Neural cell (in vitro differentiated cells): ENCODE measurements around the gene UBAC2. TPM values are rescaled to one million over a fixed set of nuclear protein-coding genes. Genes with fewer than 3 reads are reported as not detected.

Experiments
- H2AFZ ChIP-seq: fragments of 200-600, 300-800 bp; sonication (generic), shearing (Covaris generic); 2 replicates; pipeline ENCODE4 v1.6.0; 2014; ENCODE audit warnings: low read depth, mild to moderate bottlenecking, antibody characterized with exemption, low read length, moderate library complexity
- H3F3A ChIP-seq: fragments of 200-600 bp; shearing (Covaris generic); 2 replicates; pipeline ENCODE4 v1.6.1; 2016; ENCODE audit warnings: mild to moderate bottlenecking, moderate library complexity, mixed read lengths, antibody characterized with exemption, low read length; ENCODE audit not compliant: insufficient read depth, poor library complexity, severe bottlenecking
- H3K27ac ChIP-seq: fragments of 200-600, 300-800 bp; sonication (generic), shearing (Covaris generic); 2 replicates; pipeline ENCODE4 v1.5.1; 2014; ENCODE audit warnings: mild to moderate bottlenecking, low read length, moderate library complexity
- H3K27me3 ChIP-seq: fragments of 300-800, 200-600 bp; sonication (generic), shearing (Covaris generic); 2 replicates; pipeline ENCODE4 v1.6.0; 2014; ENCODE audit warnings: mild to moderate bottlenecking, low read depth, low read length, moderate library complexity; ENCODE audit not compliant: insufficient read depth
- H3K36me3 ChIP-seq: fragments of 300-800, 200-600 bp; sonication (generic), shearing (Covaris generic); 2 replicates; pipeline ENCODE4 v1.5.1; 2014; ENCODE audit warnings: mild to moderate bottlenecking, antibody characterized with exemption, low read length, moderate library complexity; ENCODE audit not compliant: insufficient read depth
- H3K4me2 ChIP-seq: fragments of 300-800, 200-600 bp; sonication (generic), shearing (Covaris generic); 2 replicates; pipeline ENCODE4 v1.6.0; 2014; ENCODE audit warnings: mild to moderate bottlenecking, low read length
- H3K4me3 ChIP-seq: fragments of 300-800, 200-600 bp; sonication (generic), shearing (Covaris generic); 2 replicates; pipeline ENCODE4 v1.5.1; 2014; ENCODE audit warnings: mild to moderate bottlenecking, low read length, moderate library complexity
- H3K79me2 ChIP-seq: fragments of 200-600 bp; shearing (Covaris generic); replicated peaks from 2 replicates; pipeline ENCODE4 v1.6.0; 2014; ENCODE audit warnings: mild to moderate bottlenecking, low read length, moderate library complexity; ENCODE audit not compliant: insufficient read depth
- H3K9ac ChIP-seq: fragments of 300-800, 200-600 bp; sonication (generic), shearing (Covaris generic); 2 replicates; pipeline ENCODE4 v1.6.1; 2016; ENCODE audit warnings: mild to moderate bottlenecking, low read length, mixed read lengths
- H3K9me2 ChIP-seq: fragments of 200-600 bp; shearing (Covaris generic); 2 replicates; pipeline ENCODE4 v1.6.1; 2016; ENCODE audit warnings: mild to moderate bottlenecking, low read length, mixed read lengths; ENCODE audit not compliant: insufficient read depth
- H3K9me3 ChIP-seq: fragments of 200-600, 300-800 bp; sonication (generic), shearing (Covaris generic); 2 replicates; pipeline ENCODE4 v1.6.1; 2016; ENCODE audit warnings: mild to moderate bottlenecking, mixed run types, low read length, moderate library complexity, mixed read lengths
- H4K20me1 ChIP-seq: fragments of 200-600 bp; shearing (Covaris generic); 2 replicates; pipeline ENCODE4 v1.6.1; 2016; ENCODE audit warnings: mild to moderate bottlenecking, mixed run types; ENCODE audit not compliant: insufficient read depth
- CTCF ChIP-seq: fragments of 450-650 bp; IDR thresholded peaks from 2 replicates; pipeline ENCODE4 v1.5.1; 2014; ENCODE audit warnings: antibody characterized with exemption, mild to moderate bottlenecking, moderate library complexity; ENCODE audit not compliant: poor library complexity, severe bottlenecking
- EP300 ChIP-seq: fragments of 450-650 bp; conservative IDR thresholded peaks from 2 replicates; pipeline ENCODE4 v1.6.1; 2014; ENCODE audit warnings: antibody characterized with exemption, mild to moderate bottlenecking, moderate library complexity; ENCODE audit not compliant: poor library complexity, severe bottlenecking
- EZH2 ChIP-seq: fragments of 200-600, 300-800 bp; shearing (Covaris generic), sonication (generic); IDR thresholded peaks from 2 replicates; pipeline ENCODE4 v1.6.1; 2014; ENCODE audit warnings: antibody characterized with exemption, low read length, borderline replicate concordance, mild to moderate bottlenecking; ENCODE audit not compliant: insufficient read depth, poor library complexity, severe bottlenecking
- MXI1 ChIP-seq: fragments of 450-650 bp; conservative IDR thresholded peaks from 2 replicates; pipeline ENCODE4 v1.6.1; 2014; ENCODE audit warnings: antibody characterized with exemption, mild to moderate bottlenecking; ENCODE audit not compliant: poor library complexity, severe bottlenecking
- POLR2AphosphoS5 ChIP-seq: IDR thresholded peaks from 2 replicates; pipeline ENCODE4 v1.6.1; 2012
- RAD21 ChIP-seq: fragments of 450-650 bp; conservative IDR thresholded peaks from 2 replicates; pipeline ENCODE4 v1.6.1; 2014; ENCODE audit warnings: antibody characterized with exemption, mild to moderate bottlenecking, moderate library complexity
- REST ChIP-seq: IDR thresholded peaks from 2 replicates; pipeline ENCODE4 v1.6.1; 2012; ENCODE audit warnings: borderline replicate concordance
- SMC3 ChIP-seq: fragments of 450-650 bp; conservative IDR thresholded peaks from 2 replicates; pipeline ENCODE4 v1.6.1; 2014; ENCODE audit warnings: antibody characterized with exemption, mild to moderate bottlenecking, moderate library complexity; ENCODE audit not compliant: poor library complexity
- TAF1 ChIP-seq: IDR thresholded peaks from 2 replicates; pipeline ENCODE4 v1.6.1; 2012; ENCODE audit warnings: low read depth
- polyA plus RNA-seq: library from polyadenylated mRNA; depleted of rRNA; stranded (reverse); fragments of >200 nt; gene quantifications from 2 replicates; pipeline ENCODE4 v1.2.3, GENCODE V29; 2014

Gene UBAC2
- polyA plus RNA-seq, 1 donor from 2014 or later = 56.9 TPM

- Histone ChIP-seq H3K4me3 (no peak overlapping the region), H3K27ac (no peak overlapping the region), H3K4me2 (no peak overlapping the region), H3K27me3 (no peaks in the 10 kb centered on the region), H2AFZ (no peak overlapping the region), H3K9me2 (no peaks in the 10 kb centered on the region), H3K9ac (no peak overlapping the region), H3K79me2 (no peaks in the 10 kb centered on the region), H3K9me3 (no peaks in the 10 kb centered on the region), H3F3A (no peaks in the 10 kb centered on the region), H3K36me3 (no peaks in the 10 kb centered on the region), H4K20me1 (no peaks in the 10 kb centered on the region)
- no peak for TF ChIP-seq REST
- no peak for TF ChIP-seq MXI1
- TF ChIP-seq EZH2 = no peak
- TF ChIP-seq TAF1 = no peak
- no peak for TF ChIP-seq SMC3
- TF ChIP-seq POLR2AphosphoS5 = no peak
- no peak for TF ChIP-seq RAD21
- no peak for TF ChIP-seq CTCF
- TF ChIP-seq EP300 = no peak
Observed at GRCh38 chr13:99321709-99322108, 121.1 kb downstream of the UBAC2 start.

GRCh38 chr13:99322297-99323103 lies 121.8 kb downstream of the UBAC2 start:
- Histone ChIP-seq H3F3A (no peaks in the 10 kb centered on the region), H3K27ac (no peak overlapping the region), H3K36me3 (no peaks in the 10 kb centered on the region), H3K4me2 (no peak overlapping the region), H3K27me3 (no peaks in the 10 kb centered on the region), H3K9me3 (no peaks in the 10 kb centered on the region), H4K20me1 (no peaks in the 10 kb centered on the region), H3K4me3 (no peak overlapping the region), H3K79me2 (no peaks in the 10 kb centered on the region), H3K9ac (no peak overlapping the region), H2AFZ (no peak overlapping the region), H3K9me2 (no peaks in the 10 kb centered on the region)
- TF ChIP-seq POLR2AphosphoS5 = no peak
- no peak for TF ChIP-seq SMC3
- no peak for TF ChIP-seq EP300
- TF ChIP-seq REST = no peak
- no peak for TF ChIP-seq TAF1
- no peak for TF ChIP-seq CTCF
- no peak for TF ChIP-seq MXI1
- no peak for TF ChIP-seq RAD21
- no peak for TF ChIP-seq EZH2
